Neutrophil (primary cell): Measurements from ENCODE around the gene FBXO2.

Experiments
- H3K27ac ChIP-seq: fragments of 200-600 bp; sonication (generic); 2 replicates; pipeline ENCODE4 v1.5.1; 2016; ENCODE audit warnings: mild to moderate bottlenecking, moderate library complexity
- H3K27me3 ChIP-seq: fragments of 200-600 bp; sonication (generic); 2 replicates; pipeline ENCODE4 v1.6.0; 2016; ENCODE audit warnings: mild to moderate bottlenecking
- H3K36me3 ChIP-seq: fragments of 200-600 bp; sonication (generic); 2 replicates; pipeline ENCODE4 v1.5.1; 2017
- H3K4me1 ChIP-seq, 2 experiments: fragments of 200-600 bp in 1 of 2; sonication (generic) in 1 of 2; 1 replicate in 1 of 2; 2 replicates in 1 of 2; pipeline versions ENCODE4 v1.5.1 to v1.6.1; 2013 to 2016; ENCODE audit warnings: low read depth in 1 of 2, low read length in 1 of 2, mild to moderate bottlenecking in 1 of 2, moderate library complexity in 1 of 2; ENCODE audit not compliant: control insufficient read depth in 1 of 2, insufficient read depth in 1 of 2
- H3K4me3 ChIP-seq, 2 experiments: fragments of 200-600 bp in 1 of 2; sonication (generic) in 1 of 2; 1 replicate in 1 of 2; 2 replicates in 1 of 2; pipeline ENCODE4 v1.5.1; 2013 to 2016; ENCODE audit warnings: low read depth in 1 of 2, low read length in 1 of 2, mild to moderate bottlenecking in 1 of 2, moderate library complexity in 1 of 2
- H3K9me3 ChIP-seq: fragments of 200-600 bp; sonication (generic); 2 replicates; pipeline ENCODE4 v1.5.1; 2016
- CTCF ChIP-seq: fragments of 200-600 bp; sonication (generic); IDR thresholded peaks from 2 replicates; pipeline ENCODE4 v1.5.1; 2016; ENCODE audit warnings: antibody characterized with exemption

Gene FBXO2

GRCh38 chr1:11650331-11650991, 3.8 kb downstream of the FBXO2 start:
- H3K4me3 ChIP-seq: peak overlapping the region; percentile 3 to 42
- H3K27ac ChIP-seq: no peak overlapping the region
- H3K4me1 ChIP-seq: peaks cover 14 to 35% of the 10 kb centered on the region in 2 experiments

GRCh38 chr1:11649624-11650330, 4.5 kb downstream of the FBXO2 start:
- Histone ChIP-seq H3K27ac (no peak overlapping the region), H3K9me3 (no peaks in the 10 kb centered on the region), H3K36me3 (no peaks in the 10 kb centered on the region), H3K4me3 (peak overlapping the region in 1 of 2 experiments; percentile 3), H3K27me3 (peaks cover 81% of the 10 kb centered on the region), H3K4me1 (peaks cover 10 to 29% of the 10 kb centered on the region in 2 experiments)
- TF ChIP-seq CTCF: no peak

More at GRCh38 chr1:11650331-11650991, 3.8 kb downstream of the FBXO2 start:
- peak; percentile 60 for TF ChIP-seq CTCF
- H3K9me3 ChIP-seq: no peaks in the 10 kb centered on the region
- peaks cover 88% of the 10 kb centered on the region for H3K27me3 ChIP-seq
- no peaks in the 10 kb centered on the region for H3K36me3 ChIP-seq

GRCh38 chr1:11649237-11649623, 5.0 kb downstream of the FBXO2 start:
- Histone ChIP-seq H3K9me3 (no peaks in the 10 kb centered on the region), H3K36me3 (no peaks in the 10 kb centered on the region), H3K4me1 (peaks cover 10 to 25% of the 10 kb centered on the region in 2 experiments), H3K4me3 (no peak overlapping the region), H3K27ac (no peak overlapping the region), H3K27me3 (peaks cover 75% of the 10 kb centered on the region)
- TF ChIP-seq CTCF: no peak

GRCh38 chr1:11648732-11649158, 5.5 kb downstream of the FBXO2 start:
- peaks cover 10 to 23% of the 10 kb centered on the region in 2 experiments for H3K4me1 ChIP-seq
- TF ChIP-seq CTCF: no peak
- no peak overlapping the region for H3K4me3 ChIP-seq
- H3K36me3 ChIP-seq: no peaks in the 10 kb centered on the region
- H3K27ac ChIP-seq: no peak overlapping the region
- peaks cover 74% of the 10 kb centered on the region for H3K27me3 ChIP-seq
- no peaks in the 10 kb centered on the region for H3K9me3 ChIP-seq

GRCh38 chr1:11648039-11648438, 6.2 kb downstream of the FBXO2 start:
- Histone ChIP-seq H3K27ac (no peak overlapping the region), H3K4me3 (no peak overlapping the region), H3K27me3 (peaks cover 71% of the 10 kb centered on the region), H3K4me1 (peaks cover 10 to 23% of the 10 kb centered on the region in 2 experiments), H3K36me3 (no peaks in the 10 kb centered on the region), H3K9me3 (no peaks in the 10 kb centered on the region)
- TF ChIP-seq CTCF: no peak
